ELF-1 (cell line): ENCODE results near the gene ADAMTS1.

ENCODE experiments used
- DNase-seq: peaks from one replicate; pipeline ENCODE4 v3.0.0-alpha.2; 2016; ENCODE audit warnings: low read depth, low spot score

Gene ADAMTS1

GRCh38 chr21:26844258-26845065, 747 bp downstream of the ADAMTS1 start:
- peak; percentile 74 for DNase-seq

- DNase-seq: no peak
Observed at GRCh38 chr21:26843933-26844257, 1.3 kb downstream of the ADAMTS1 start.

- DNase-seq: peak; percentile 89
Observed at GRCh38 chr21:26842974-26843932, 2.0 kb downstream of the ADAMTS1 start.

- DNase-seq: no peak
Observed at GRCh38 chr21:26842300-26842699, 2.9 kb downstream of the ADAMTS1 start.

- no peak for DNase-seq
Observed at GRCh38 chr21:26840912-26841311, 4.3 kb downstream of the ADAMTS1 start.

- no peak for DNase-seq
Observed at GRCh38 chr21:26840201-26840600, 5.0 kb downstream of the ADAMTS1 start.

- DNase-seq: no peak
Observed at GRCh38 chr21:26837539-26837938, 7.7 kb downstream of the ADAMTS1 start.

GRCh38 chr21:26836528-26836927, 8.7 kb downstream of the ADAMTS1 start:
- no peak for DNase-seq

- no peak for DNase-seq
Observed at GRCh38 chr21:26835714-26836265, 9.4 kb downstream of the ADAMTS1 start.

- no peak for DNase-seq
Observed at GRCh38 chr21:26835027-26835713, 10.0 kb downstream of the ADAMTS1 start.

GRCh38 chr21:26834181-26834905, 10.9 kb downstream of the ADAMTS1 start:
- no peak for DNase-seq

- no peak for DNase-seq
Observed at GRCh38 chr21:26833460-26833939, 11.7 kb downstream of the ADAMTS1 start.

- DNase-seq: no peak
Observed at GRCh38 chr21:26833011-26833410, 12.2 kb downstream of the ADAMTS1 start.

GRCh38 chr21:26832546-26832945, 12.7 kb downstream of the ADAMTS1 start:
- no peak for DNase-seq

GRCh38 chr21:26826801-26827200, 18.4 kb downstream of the ADAMTS1 start:
- no peak for DNase-seq

GRCh38 chr21:26820509-26820908, 24.7 kb downstream of the ADAMTS1 start:
- DNase-seq: no peak

GRCh38 chr21:26819740-26820324, 25.4 kb downstream of the ADAMTS1 start:
- DNase-seq: no peak

- DNase-seq: no peak
Observed at GRCh38 chr21:26818906-26819305, 26.3 kb downstream of the ADAMTS1 start.

- DNase-seq: no peak
Observed at GRCh38 chr21:26815197-26815596, 30.0 kb downstream of the ADAMTS1 start.

GRCh38 chr21:26814386-26814785, 30.8 kb downstream of the ADAMTS1 start:
- no peak for DNase-seq
